K562 (cell line): ENCODE data around the gene INS. TPM values are rescaled to one million over a fixed set of nuclear protein-coding genes. Genes with fewer than 3 reads are reported as not detected.

Experiments
- BRF2 ChIP-seq: IDR thresholded peaks from 3 replicates; pipeline ENCODE4 v1.6.1; 2011; ENCODE audit warnings: borderline replicate concordance, mild to moderate bottlenecking; ENCODE audit not compliant: insufficient read length, insufficient read depth
- CBX5 ChIP-seq: IDR thresholded peaks from 2 replicates; pipeline ENCODE4 v1.6.1; 2014; ENCODE audit warnings: low read depth, borderline replicate concordance
- CEBPB ChIP-seq: fragments of 450-650 bp; IDR thresholded peaks from 2 replicates; pipeline ENCODE4 v1.6.1; 2016; ENCODE audit warnings: missing genetic modification characterization, missing compliant biosample characterization
- CXXC5 ChIP-seq: fragments of 250-450 bp; sonication (Bioruptor Pico); IDR thresholded peaks from 2 replicates; pipeline ENCODE4 v1.8.0; 2022; ENCODE audit warnings: inconsistent platforms, mild to moderate bottlenecking, moderate library complexity
- DIDO1 ChIP-seq: fragments of 450-650 bp; IDR thresholded peaks from 2 replicates; pipeline ENCODE4 v1.6.1; 2016; ENCODE audit warnings: low read depth, missing biosample characterization, missing genetic modification characterization
- HES1 ChIP-seq: fragments of 450-650 bp; IDR thresholded peaks from 2 replicates; pipeline ENCODE4 v1.6.1; 2016; ENCODE audit warnings: low read depth, mild to moderate bottlenecking, moderate library complexity
- HNRNPL ChIP-seq: fragments of 200-400 bp; formaldehyde crosslinking; IDR thresholded peaks from 2 replicates; pipeline ENCODE4 v1.6.1; 2017; ENCODE audit warnings: low read depth, mild to moderate bottlenecking, low read length
- HOXB6 ChIP-seq: fragments of 250-450 bp; sonication (Bioruptor Pico); IDR thresholded peaks from 2 replicates; pipeline ENCODE4 v1.5.1; 2022; ENCODE audit warnings: mild to moderate bottlenecking, borderline replicate concordance
- IRF2 ChIP-seq: sonication (generic); formaldehyde crosslinking; IDR thresholded peaks from 2 replicates; pipeline ENCODE4 v1.8.1; 2022; ENCODE audit warnings: mild to moderate bottlenecking, missing genetic modification reagents
- MAX ChIP-seq: sonication (generic); formaldehyde crosslinking; IDR thresholded peaks from 2 replicates; pipeline ENCODE4 v1.9.0; 2022; ENCODE audit warnings: mild to moderate bottlenecking, missing genetic modification reagents
- PRPF4 ChIP-seq: fragments of 200-400 bp; formaldehyde crosslinking; IDR thresholded peaks from one replicate; pipeline ENCODE4 v1.6.1; 2017; ENCODE audit warnings: low read length, low read depth, mild to moderate bottlenecking; ENCODE audit not compliant: insufficient read depth, poor library complexity, severe bottlenecking
- RAD21 ChIP-seq, 2 experiments: fragments of 250-450 bp in 1 of 2; fragments of 450-650 bp in 1 of 2; sonication (Bioruptor Pico) in 1 of 2; formaldehyde crosslinking in 1 of 2; IDR thresholded peaks in 1 of 2; conservative IDR thresholded peaks in 1 of 2; 2 replicates each; pipeline versions ENCODE4 v1.4.0 to v1.8.0; 2020 to 2022; ENCODE audit warnings: mild to moderate bottlenecking in 2 of 2, moderate library complexity in 1 of 2
- SMC3 ChIP-seq: conservative IDR thresholded peaks from 2 replicates; pipeline ENCODE4 v1.6.1; 2011; ENCODE audit warnings: low read depth, low read length, improper control_type of control experiment; ENCODE audit not compliant: insufficient read depth
- SP1 ChIP-seq: sonication (generic); formaldehyde crosslinking; IDR thresholded peaks from 2 replicates; pipeline ENCODE4 v1.8.1; 2022; ENCODE audit warnings: mild to moderate bottlenecking, missing genetic modification reagents
- STAG1 ChIP-seq: sonication (generic); formaldehyde crosslinking; IDR thresholded peaks from 2 replicates; pipeline ENCODE4 v1.5.0; 2020; ENCODE audit warnings: missing genetic modification reagents, borderline replicate concordance
- ZNF253 ChIP-seq: fragments of 250-450 bp; sonication (Bioruptor Pico); conservative IDR thresholded peaks from 2 replicates; pipeline ENCODE4 v1.6.1; 2021; ENCODE audit warnings: mild to moderate bottlenecking
- polyA plus RNA-seq, 8 experiments: library from polyadenylated mRNA; depleted of rRNA in 4 of 8; stranded (reverse) in 5 of 8; unstranded in 3 of 8; fragments of >200 nt; fragmentation: Nextera tagmentation in 2 of 8; fragmentation: Illumina TruSeq in 1 of 8; extraction: Ambion mirVana in 2 of 8; extraction: Trizol in 1 of 8; gene quantifications; 2 replicates each; pipeline versions ENCODE4 v1.2.1 to v1.2.3, GENCODE V29; 2011 to 2014; ENCODE audit warnings: inconsistent platforms in 1 of 8, missing spikeins in 1 of 8
- total RNA-seq, 7 experiments: library from RNA; depleted of rRNA in 6 of 7; stranded (reverse); fragments of >200 nt in 6 of 7; fragmentation: Illumina TruSeq in 2 of 7; extraction: Trizol in 2 of 7; gene quantifications; 2 replicates each; pipeline versions ENCODE4 v1.2.1 to v1.2.3, GENCODE V29; 2011 to 2021; ENCODE audit warnings: low replicate concordance in 1 of 7
- TF ChIP-seq, protein P1 (sequence below), 3 experiments: IDR thresholded peaks in 2 of 3; conservative IDR thresholded peaks in 1 of 3; 2 replicates each; pipeline ENCODE4 v1.5.1; 2011 to 2012; ENCODE audit warnings: low read length in 3 of 3, mild to moderate bottlenecking in 3 of 3, control low read depth in 2 of 3, improper control_type of control experiment in 1 of 3, inconsistent platforms in 1 of 3, low read depth in 1 of 3, mixed read lengths in 1 of 3, moderate library complexity in 1 of 3; ENCODE audit not compliant: insufficient read depth in 2 of 3
- TF ChIP-seq, protein P2 (sequence below): sonication (generic); formaldehyde crosslinking; IDR thresholded peaks from 2 replicates; pipeline ENCODE4 v1.8.0; 2022; ENCODE audit warnings: missing genetic modification reagents, mild to moderate bottlenecking, moderate library complexity, borderline replicate concordance
- TF ChIP-seq, protein P3 (sequence below): fragments of 250-450 bp; sonication (Bioruptor Pico); IDR thresholded peaks from 2 replicates; pipeline ENCODE4 v1.5.0; 2021

INS gene
- total and polyA plus RNA-seq, 9 of the 15 experiments (the other 6 are each of a cell fraction or from before 2014, with no cell fraction given), result not detected

DNA sequence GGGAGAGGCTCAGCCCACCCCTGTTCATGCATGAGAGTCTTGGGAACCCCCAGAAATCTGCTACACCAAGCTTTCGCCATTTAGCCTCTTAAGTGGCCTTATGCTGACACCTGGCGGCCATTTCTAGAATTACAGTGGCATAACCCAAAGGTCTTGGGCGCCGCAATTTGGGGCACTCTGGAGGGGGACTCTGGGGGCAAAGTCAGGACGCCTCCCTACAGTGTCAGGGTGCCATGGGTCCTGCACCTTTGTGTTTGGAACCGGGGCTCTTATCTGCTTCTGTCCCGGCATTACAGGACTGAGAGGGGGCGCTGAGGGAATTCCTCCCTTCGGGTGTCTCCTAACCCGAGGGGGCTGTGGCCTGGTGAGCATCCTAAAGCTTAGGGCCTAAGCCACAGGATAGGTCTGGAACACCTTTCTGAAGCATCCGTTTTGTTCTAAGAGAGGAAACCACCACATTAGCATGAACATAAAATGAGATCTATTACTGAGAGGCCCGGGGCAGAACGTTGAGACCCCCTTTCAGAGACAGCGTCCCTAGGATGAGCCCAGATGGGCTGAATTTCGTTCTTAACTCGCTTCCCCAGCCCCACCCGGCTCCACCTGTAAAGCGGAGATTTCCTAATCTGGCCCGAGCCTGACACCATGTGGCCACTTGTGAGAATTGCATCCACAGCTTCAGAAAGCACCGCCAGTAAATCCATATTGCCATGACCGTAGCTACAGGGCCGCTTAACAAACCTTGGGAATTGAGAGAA, 9.3 kb downstream of the INS start (continued):
- TF ChIP-seq MAX (no peak), HNRNPL (no peak), SP1 (CRISPR knock-in tag) (0 out of 2 replicates have a peak, but pooled peaks have one; percentile 36), STAG1 (CRISPR knock-in tag) (peak; percentile 58; the same call in 1 of the 2 replicates), PRPF4 (no peak), CBX5 (no peak), HOXB6 (CRISPR knock-in tag) (no peak), CEBPB (tag) (peak; percentile 78), IRF2 (CRISPR knock-in tag) (no peak), RAD21 (CRISPR knock-in tag; conservative IDR thresholded peaks at IDR 0.05 in 1 of 2, IDR thresholded peaks at IDR 0.05 in 1 of 2) (peak; percentile 53 to 76), CXXC5 (CRISPR knock-in tag) (0 out of 2 replicates have a peak, but pooled peaks have one; percentile 10), BRF2 (no peak), ZNF253 (CRISPR knock-in tag) (no peak), HES1 (no peak), DIDO1 (tag) (no peak), SMC3 (peak; percentile 76)
- TF ChIP-seq, protein P1, sequence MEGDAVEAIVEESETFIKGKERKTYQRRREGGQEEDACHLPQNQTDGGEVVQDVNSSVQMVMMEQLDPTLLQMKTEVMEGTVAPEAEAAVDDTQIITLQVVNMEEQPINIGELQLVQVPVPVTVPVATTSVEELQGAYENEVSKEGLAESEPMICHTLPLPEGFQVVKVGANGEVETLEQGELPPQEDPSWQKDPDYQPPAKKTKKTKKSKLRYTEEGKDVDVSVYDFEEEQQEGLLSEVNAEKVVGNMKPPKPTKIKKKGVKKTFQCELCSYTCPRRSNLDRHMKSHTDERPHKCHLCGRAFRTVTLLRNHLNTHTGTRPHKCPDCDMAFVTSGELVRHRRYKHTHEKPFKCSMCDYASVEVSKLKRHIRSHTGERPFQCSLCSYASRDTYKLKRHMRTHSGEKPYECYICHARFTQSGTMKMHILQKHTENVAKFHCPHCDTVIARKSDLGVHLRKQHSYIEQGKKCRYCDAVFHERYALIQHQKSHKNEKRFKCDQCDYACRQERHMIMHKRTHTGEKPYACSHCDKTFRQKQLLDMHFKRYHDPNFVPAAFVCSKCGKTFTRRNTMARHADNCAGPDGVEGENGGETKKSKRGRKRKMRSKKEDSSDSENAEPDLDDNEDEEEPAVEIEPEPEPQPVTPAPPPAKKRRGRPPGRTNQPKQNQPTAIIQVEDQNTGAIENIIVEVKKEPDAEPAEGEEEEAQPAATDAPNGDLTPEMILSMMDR (IDR thresholded peaks at IDR 0.05 in 2 of 3, conservative IDR thresholded peaks at IDR 0.05 in 1 of 3; ENCODE audit: insufficient read depth in 2 of 3, low read depth in 1 of 3, low read length in 3 of 3), result peak; percentile 75 to 83 (median 80)
- TF ChIP-seq, protein P2, sequence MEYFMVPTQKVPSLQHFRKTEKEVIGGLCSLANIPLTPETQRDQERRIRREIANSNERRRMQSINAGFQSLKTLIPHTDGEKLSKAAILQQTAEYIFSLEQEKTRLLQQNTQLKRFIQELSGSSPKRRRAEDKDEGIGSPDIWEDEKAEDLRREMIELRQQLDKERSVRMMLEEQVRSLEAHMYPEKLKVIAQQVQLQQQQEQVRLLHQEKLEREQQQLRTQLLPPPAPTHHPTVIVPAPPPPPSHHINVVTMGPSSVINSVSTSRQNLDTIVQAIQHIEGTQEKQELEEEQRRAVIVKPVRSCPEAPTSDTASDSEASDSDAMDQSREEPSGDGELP (CRISPR knock-in tag), result 0 out of 2 replicates have a peak, but pooled peaks have one; percentile 17
- TF ChIP-seq, protein P3, sequence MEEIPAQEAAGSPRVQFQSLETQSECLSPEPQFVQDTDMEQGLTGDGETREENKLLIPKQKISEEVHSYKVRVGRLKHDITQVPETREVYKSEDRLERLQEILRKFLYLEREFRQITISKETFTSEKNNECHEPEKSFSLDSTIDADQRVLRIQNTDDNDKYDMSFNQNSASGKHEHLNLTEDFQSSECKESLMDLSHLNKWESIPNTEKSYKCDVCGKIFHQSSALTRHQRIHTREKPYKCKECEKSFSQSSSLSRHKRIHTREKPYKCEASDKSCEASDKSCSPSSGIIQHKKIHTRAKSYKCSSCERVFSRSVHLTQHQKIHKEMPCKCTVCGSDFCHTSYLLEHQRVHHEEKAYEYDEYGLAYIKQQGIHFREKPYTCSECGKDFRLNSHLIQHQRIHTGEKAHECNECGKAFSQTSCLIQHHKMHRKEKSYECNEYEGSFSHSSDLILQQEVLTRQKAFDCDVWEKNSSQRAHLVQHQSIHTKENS (CRISPR knock-in tag), result no peak
